Measurements from ENCODE around the gene C1orf35.
"Not testable (repeated sequence)": the region's sequence is repeated elsewhere in the genome, so short reads cannot be mapped to it uniquely, and the experiment has no call there.

C1orf35 gene

GRCh38 chr1:228142155-228142691, 39.1 kb upstream of the C1orf35 start:
- DNase-seq = no peak

- DNase-seq = peak; percentile 36
These were observed 38.3 kb upstream of the C1orf35 start for GRCh38 chr1:228141226-228142044.

- DNase-seq = no peak
These were observed 37.6 kb upstream of the C1orf35 start for GRCh38 chr1:228140724-228141225.

- DNase-seq = peak; percentile 99
These were observed 37.0 kb upstream of the C1orf35 start, which contains the start of gene GUK1 for GRCh38 chr1:228139931-228140723. Gene GUK1, plus strand, starts transcription at chr1:228140279. Its CDS starts 24 bp downstream, at chr1:228140303.

- DNase-seq = no peak
These were observed 36.3 kb upstream of the C1orf35 start for GRCh38 chr1:228139406-228139930.

- DNase-seq = no peak
These were observed 33.8 kb upstream of the C1orf35 start for GRCh38 chr1:228136901-228137300.

- no peak for DNase-seq
These were observed 31.5 kb upstream of the C1orf35 start for GRCh38 chr1:228134591-228134990.

GRCh38 chr1:228131766-228132165, 28.6 kb upstream of the C1orf35 start:
- DNase-seq = no peak

- DNase-seq = no peak
These were observed 22.1 kb upstream of the C1orf35 start for GRCh38 chr1:228125185-228125584.

GRCh38 chr1:228123505-228123904, 20.4 kb upstream of the C1orf35 start:
- no peak for DNase-seq

GRCh38 chr1:228122921-228123441, 19.9 kb upstream of the C1orf35 start:
- no peak for DNase-seq

- no peak for DNase-seq
These were observed 17.8 kb upstream of the C1orf35 start for GRCh38 chr1:228120857-228121489.

- no peak for DNase-seq
These were observed 17.2 kb upstream of the C1orf35 start for GRCh38 chr1:228120351-228120750.

GRCh38 chr1:228118040-228118439, 14.9 kb upstream of the C1orf35 start:
- DNase-seq = no peak

GRCh38 chr1:228117335-228117734, 14.2 kb upstream of the C1orf35 start:
- no peak for DNase-seq

GRCh38 chr1:228114827-228115226, 11.7 kb upstream of the C1orf35 start:
- DNase-seq = no peak

- DNase-seq = no peak
These were observed 9.5 kb upstream of the C1orf35 start for GRCh38 chr1:228112617-228113016.

GRCh38 chr1:228112167-228112566, 9.0 kb upstream of the C1orf35 start:
- DNase-seq = no peak

- DNase-seq = not testable (repeated sequence)
These were observed 8.2 kb upstream of the C1orf35 start for GRCh38 chr1:228111315-228111714.

- no peak for DNase-seq
These were observed 7.4 kb upstream of the C1orf35 start for GRCh38 chr1:228110556-228110955.

- DNase-seq = no peak
These were observed 6.9 kb upstream of the C1orf35 start for GRCh38 chr1:228109962-228110488.

Data from T1000 (cell line).